Osteocyte (in vitro differentiated cells): ENCODE results near the gene METAP1. TPM values are rescaled to one million over a fixed set of nuclear protein-coding genes. Genes with fewer than 3 reads are reported as not detected.

Experiments
- DNase-seq: peaks from one replicate; pipeline ENCODE4 v3.0.0; 2021; ENCODE audit warnings: mixed read lengths; ENCODE audit not compliant: unreplicated experiment; ENCODE audit errors: extremely low spot score
- H3K27ac Mint-ChIP-seq: one replicate; pipeline ENCODE4 v1.8.0; 2021; ENCODE audit warnings: mild to moderate bottlenecking, mixed read lengths; ENCODE audit not compliant: unreplicated experiment
- H3K27me3 Mint-ChIP-seq: one replicate; pipeline ENCODE4 v1.8.0; 2021; ENCODE audit warnings: mixed read lengths; ENCODE audit not compliant: unreplicated experiment
- H3K36me3 Mint-ChIP-seq: one replicate; pipeline ENCODE4 v1.8.0; 2021; ENCODE audit warnings: mixed read lengths; ENCODE audit not compliant: unreplicated experiment
- H3K4me1 Mint-ChIP-seq: one replicate; pipeline ENCODE4 v1.8.0; 2021; ENCODE audit warnings: mixed read lengths; ENCODE audit not compliant: unreplicated experiment
- H3K4me3 Mint-ChIP-seq: one replicate; pipeline ENCODE4 v1.8.0; 2021; ENCODE audit warnings: mild to moderate bottlenecking, moderate library complexity, mixed read lengths; ENCODE audit not compliant: unreplicated experiment
- H3K9me3 Mint-ChIP-seq: one replicate; pipeline ENCODE4 v1.8.0; 2021; ENCODE audit warnings: mixed read lengths; ENCODE audit not compliant: unreplicated experiment
- total RNA-seq: library from RNA; stranded (reverse); gene quantifications from 2 replicates; pipeline ENCODE4 v1.2.1, GENCODE V29; 2021
- TF ChIP-seq, protein P1 (sequence below): fragments of 200-600 bp; sonication (generic); IDR thresholded peaks from 2 replicates; pipeline ENCODE4 v1.5.0; 2021; ENCODE audit warnings: antibody characterized with exemption, mild to moderate bottlenecking, moderate library complexity

The METAP1 gene
- total RNA-seq, 1 donor from 2014 or later = 28.7 TPM

- no peak for DNase-seq
- H3K36me3 Mint-ChIP-seq = peaks cover 52% of the 10 kb centered on the region
- no peaks in the 10 kb centered on the region for H3K9me3 Mint-ChIP-seq
- no peak overlapping the region for H3K27ac Mint-ChIP-seq
- no peak overlapping the region for H3K4me3 Mint-ChIP-seq
- H3K27me3 Mint-ChIP-seq = no peaks in the 10 kb centered on the region
- H3K4me1 Mint-ChIP-seq = peaks cover 6% of the 10 kb centered on the region
- TF ChIP-seq, protein P1, sequence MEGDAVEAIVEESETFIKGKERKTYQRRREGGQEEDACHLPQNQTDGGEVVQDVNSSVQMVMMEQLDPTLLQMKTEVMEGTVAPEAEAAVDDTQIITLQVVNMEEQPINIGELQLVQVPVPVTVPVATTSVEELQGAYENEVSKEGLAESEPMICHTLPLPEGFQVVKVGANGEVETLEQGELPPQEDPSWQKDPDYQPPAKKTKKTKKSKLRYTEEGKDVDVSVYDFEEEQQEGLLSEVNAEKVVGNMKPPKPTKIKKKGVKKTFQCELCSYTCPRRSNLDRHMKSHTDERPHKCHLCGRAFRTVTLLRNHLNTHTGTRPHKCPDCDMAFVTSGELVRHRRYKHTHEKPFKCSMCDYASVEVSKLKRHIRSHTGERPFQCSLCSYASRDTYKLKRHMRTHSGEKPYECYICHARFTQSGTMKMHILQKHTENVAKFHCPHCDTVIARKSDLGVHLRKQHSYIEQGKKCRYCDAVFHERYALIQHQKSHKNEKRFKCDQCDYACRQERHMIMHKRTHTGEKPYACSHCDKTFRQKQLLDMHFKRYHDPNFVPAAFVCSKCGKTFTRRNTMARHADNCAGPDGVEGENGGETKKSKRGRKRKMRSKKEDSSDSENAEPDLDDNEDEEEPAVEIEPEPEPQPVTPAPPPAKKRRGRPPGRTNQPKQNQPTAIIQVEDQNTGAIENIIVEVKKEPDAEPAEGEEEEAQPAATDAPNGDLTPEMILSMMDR = no peak
Observed at GRCh38 chr4:99067617-99068016, 72.1 kb downstream of the METAP1 start.

DNA sequence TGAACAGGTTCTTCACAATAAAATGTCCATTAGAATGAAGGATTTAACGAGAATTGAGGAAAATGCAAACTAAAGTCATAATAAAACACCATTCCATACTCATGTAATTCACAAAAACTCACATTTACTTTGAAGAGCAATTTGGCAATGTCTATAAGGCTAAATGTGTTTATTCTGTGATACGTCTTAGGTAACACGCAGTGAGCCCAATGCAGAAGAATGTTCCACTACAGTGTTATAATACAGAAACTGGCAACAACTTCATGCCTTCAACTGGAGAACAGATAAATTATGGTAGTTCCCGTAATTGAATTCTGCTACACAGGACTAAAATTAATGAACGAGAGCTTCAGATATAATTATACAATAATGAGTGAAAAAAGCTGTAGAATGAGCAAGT is 75.6 kb downstream of the METAP1 start:
- DNase-seq = no peak
- Mint-ChIP-seq H3K4me1 (peaks cover 6% of the 10 kb centered on the region), H3K9me3 (no peaks in the 10 kb centered on the region), H3K27ac (no peak overlapping the region), H3K36me3 (peaks cover 58% of the 10 kb centered on the region), H3K27me3 (no peaks in the 10 kb centered on the region), H3K4me3 (no peak overlapping the region)
- TF ChIP-seq, protein P1 = no peak

DNA sequence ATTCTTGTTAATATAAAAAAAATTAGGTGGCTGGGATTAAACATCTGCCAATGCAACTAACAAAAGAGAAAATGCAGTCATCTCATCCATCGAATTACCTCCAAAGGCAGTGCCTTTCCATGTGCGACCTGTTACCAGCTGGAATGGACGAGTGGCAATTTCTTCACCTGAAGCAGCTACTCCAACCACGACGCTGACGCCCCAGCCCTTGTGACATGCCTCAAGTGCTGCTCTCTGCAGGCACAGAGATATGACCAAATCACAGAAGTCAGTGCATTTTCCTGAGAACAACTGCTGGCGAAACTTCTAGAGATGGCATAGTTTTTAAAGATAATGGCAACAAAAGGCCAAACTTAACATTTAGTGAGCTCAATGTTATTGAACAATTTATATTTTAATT is 79.3 kb downstream of the METAP1 start:
- Mint-ChIP-seq H3K27ac (no peak overlapping the region), H3K9me3 (no peaks in the 10 kb centered on the region), H3K4me3 (no peak overlapping the region), H3K27me3 (no peaks in the 10 kb centered on the region), H3K36me3 (peaks cover 65% of the 10 kb centered on the region), H3K4me1 (no peaks in the 10 kb centered on the region)
- no peak for DNase-seq
- TF ChIP-seq, protein P1 = no peak

GRCh38 chr4:99076292-99076976 is 80.9 kb downstream of the METAP1 start:
- no peak for DNase-seq
- Mint-ChIP-seq H3K27me3 (no peaks in the 10 kb centered on the region), H3K9me3 (no peaks in the 10 kb centered on the region), H3K4me1 (no peaks in the 10 kb centered on the region), H3K4me3 (no peak overlapping the region), H3K36me3 (peaks cover 67% of the 10 kb centered on the region), H3K27ac (no peak overlapping the region)
- TF ChIP-seq, protein P1 = no peak

DNA sequence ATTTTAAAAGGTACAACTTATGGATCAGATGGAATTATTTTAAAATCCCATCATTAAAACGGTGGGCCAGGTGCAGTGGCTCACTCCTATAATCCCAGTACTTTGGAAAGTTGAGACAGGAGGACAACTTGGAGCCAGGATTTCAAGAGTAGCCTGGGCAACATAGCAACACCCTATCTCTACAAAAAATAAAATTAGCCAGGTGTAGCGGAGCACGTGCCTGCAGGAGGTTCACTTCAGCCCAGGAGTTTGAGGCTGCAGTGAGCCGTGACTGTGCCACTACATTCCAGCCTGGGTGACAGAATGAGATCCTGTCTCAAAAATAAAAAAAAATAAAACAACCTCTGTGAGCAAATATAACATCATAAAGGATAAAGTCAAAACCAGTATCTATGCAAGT is 81.7 kb downstream of the METAP1 start:
- Mint-ChIP-seq H3K27ac (no peak overlapping the region), H3K4me3 (no peak overlapping the region), H3K27me3 (no peaks in the 10 kb centered on the region), H3K4me1 (no peaks in the 10 kb centered on the region), H3K36me3 (peaks cover 69% of the 10 kb centered on the region), H3K9me3 (no peaks in the 10 kb centered on the region)
- TF ChIP-seq, protein P1 = no peak
- no peak for DNase-seq
